AG09319 (cell line): ENCODE measurements around the gene KANSL1.
"Not testable (repeated sequence)": the region's sequence is repeated elsewhere in the genome, so short reads cannot be mapped to it uniquely, and the experiment has no call there.

Source experiments
- DNase-seq: peaks from one replicate; pipeline ENCODE4 v3.0.0-alpha.2; 2010; ENCODE audit warnings: low read depth; ENCODE audit errors: extremely low read depth
- CTCF ChIP-seq: IDR thresholded peaks from 2 replicates; pipeline ENCODE4 v1.5.1; 2011; ENCODE audit warnings: low read depth, mild to moderate bottlenecking, inconsistent platforms, low read length, moderate library complexity

KANSL1 gene

GRCh38 chr17:46011711-46012505 lies 181.3 kb downstream of the KANSL1 start:
- TF ChIP-seq CTCF = no peak
- no peak for DNase-seq

DNA sequence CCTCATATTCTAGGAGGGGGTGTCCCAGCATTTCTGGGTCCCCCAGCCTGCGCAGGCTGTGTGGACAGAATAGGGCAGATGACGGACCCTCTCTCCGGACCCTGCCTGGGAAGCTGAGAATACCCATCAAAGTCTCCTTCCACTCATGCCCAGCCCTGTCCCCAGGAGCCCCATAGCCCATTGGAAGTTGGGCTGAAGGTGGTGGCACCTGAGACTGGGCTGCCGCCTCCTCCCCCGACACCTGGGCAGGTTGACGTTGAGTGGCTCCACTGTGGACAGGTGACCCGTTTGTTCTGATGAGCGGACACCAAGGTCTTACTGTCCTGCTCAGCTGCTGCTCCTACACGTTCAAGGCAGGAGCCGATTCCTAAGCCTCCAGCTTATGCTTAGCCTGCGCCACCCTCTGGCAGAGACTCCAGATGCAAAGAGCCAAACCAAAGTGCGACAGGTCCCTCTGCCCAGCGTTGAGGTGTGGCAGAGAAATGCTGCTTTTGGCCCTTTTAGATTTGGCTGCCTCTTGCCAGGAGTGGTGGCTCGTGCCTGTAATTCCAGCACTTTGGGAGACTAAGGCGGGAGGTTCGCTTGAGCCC lies 182.5 kb downstream of the KANSL1 start:
- no peak for TF ChIP-seq CTCF

GRCh38 chr17:46009681-46010596 lies 183.3 kb downstream of the KANSL1 start:
- no peak for DNase-seq
- no peak for TF ChIP-seq CTCF

More for the DNA sequence above, 182.5 kb downstream of the KANSL1 start:
- DNase-seq = no peak

DNA sequence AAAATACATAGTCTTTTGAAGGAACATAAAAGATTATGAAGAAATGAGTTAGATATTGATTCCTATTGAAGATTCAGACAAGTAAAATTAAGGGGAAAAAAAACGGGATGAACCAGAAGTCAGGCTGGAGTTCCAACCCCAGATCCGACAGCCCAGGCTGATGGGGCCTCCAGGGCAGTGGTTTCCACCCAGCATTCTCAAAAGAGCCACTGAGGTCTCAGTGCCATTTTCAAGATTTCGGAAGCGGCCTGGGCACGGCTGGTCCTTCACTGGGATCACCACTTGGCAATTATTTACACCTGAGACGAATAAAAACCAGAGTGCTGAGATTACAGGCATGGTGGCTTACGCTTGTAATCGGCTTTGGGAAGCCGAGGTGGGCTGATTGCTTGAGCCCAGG lies 184.6 kb downstream of the KANSL1 start:
- TF ChIP-seq CTCF = no peak
- DNase-seq = no peak

GRCh38 chr17:46007461-46007965 lies 185.7 kb downstream of the KANSL1 start:
- no peak for DNase-seq
- no peak for TF ChIP-seq CTCF

DNA sequence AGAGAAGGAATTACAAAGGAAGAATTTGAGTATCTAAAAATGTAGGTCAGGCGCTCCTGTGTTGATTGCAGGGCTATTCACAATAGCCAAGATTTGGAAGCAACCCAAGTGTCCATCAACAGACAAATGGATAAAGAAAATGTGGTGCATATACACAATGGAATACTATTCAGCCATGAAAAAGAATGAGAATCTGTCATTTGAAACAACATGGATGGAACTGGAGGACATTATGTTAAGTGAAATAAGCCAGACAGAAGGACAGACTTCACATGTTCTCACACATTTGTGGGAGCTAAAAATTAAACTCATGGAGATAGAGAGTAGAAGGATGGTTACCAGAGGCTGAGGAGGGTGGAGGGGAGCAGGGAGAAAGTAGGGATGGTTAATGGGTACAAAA lies 187.1 kb downstream of the KANSL1 start:
- DNase-seq = not testable (repeated sequence)

DNA sequence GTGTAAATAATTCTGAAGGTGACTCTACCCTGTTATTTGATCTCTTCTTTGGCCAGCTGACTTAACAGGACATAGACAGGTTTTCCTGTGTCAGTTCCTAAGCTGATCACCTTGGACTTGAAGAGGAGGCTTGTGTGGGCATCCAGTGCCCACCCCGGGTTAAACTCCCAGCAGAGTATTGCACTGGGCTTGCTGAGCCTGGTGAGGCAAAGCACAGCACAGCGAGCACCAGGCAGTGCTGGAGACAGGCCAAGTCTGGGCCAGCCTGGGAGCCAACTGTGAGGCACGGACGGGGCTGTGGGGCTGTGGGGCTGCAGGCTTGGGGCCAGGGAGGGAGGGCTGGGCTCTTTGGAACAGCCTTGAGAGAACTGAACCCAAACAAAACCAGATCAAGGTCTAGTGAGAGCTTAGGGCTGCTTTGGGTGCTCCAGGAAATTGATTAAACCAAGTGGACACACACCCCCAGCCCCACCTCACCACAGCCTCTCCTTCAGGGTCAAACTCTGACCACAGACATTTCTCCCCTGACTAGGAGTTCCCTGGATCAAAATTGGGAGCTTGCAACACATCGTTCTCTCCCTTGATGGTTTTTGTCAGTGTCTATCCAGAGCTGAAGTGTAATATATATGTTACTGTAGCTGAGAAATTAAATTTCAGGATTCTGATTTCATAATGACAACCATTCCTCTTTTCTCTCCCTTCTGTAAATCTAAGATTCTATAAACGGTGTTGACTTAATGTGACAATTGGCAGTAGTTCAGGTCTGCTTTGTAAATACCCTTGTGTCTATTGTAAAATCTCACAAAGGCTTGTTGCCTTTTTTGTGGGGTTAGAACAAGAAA lies 189.1 kb downstream of the KANSL1 start:
- peak; percentile 14 for DNase-seq
- no peak for TF ChIP-seq CTCF
